Heart left ventricle (tissue), 13 donors: ENCODE results near the gene FILIP1.

Experiments
- POLR2A ChIP-seq, 2 donors: fragments of 450-650 bp; IDR thresholded peaks; one replicate each; pipeline ENCODE4 v1.6.1; 2017; ENCODE audit warnings: antibody characterized with exemption in 2 of 2, mild to moderate bottlenecking in 2 of 2, moderate library complexity in 2 of 2
- TF ChIP-seq, protein P1 (sequence below), 12 donors: fragments of 200-600 bp; sonication (generic) in 4 of 12; IDR thresholded peaks; one replicate each; pipeline versions ENCODE4 v1.5.0 to v1.8.0; 2018 to 2022; ENCODE audit warnings: antibody characterized with exemption in 12 of 12, mild to moderate bottlenecking in 5 of 12
- donor health status: ischemic (EF 13 %, LVEDD 7.1; RV severe dilation, severe dysfunction).
- donor health status: DM: no; HTN: yes; CAD: no.
- donor health status: DM: no; HTN: no; CAD: no.
- donor health status: ischemic (EF 25% LVEDD 6.9; RV normal size, moderate dysfunction).
- donor health status: ischemic (EF 25% LVEDD 5.7; RV mildly dilated, moderate dysfunction).
- donor health status: ischemic (EF 35%, LVEDD 5.7; RV mildly dilated, moderate dysfunction).
- donor health status: nonischemic (EF 11% LVEDD 7.7; RV severe dilation, severe dysfunction).
- donor health status: DM: yes; HTN: yes; CAD: no.
- donor health status: PGD.
- donor health status: ischemic (EF 29% LVEDD 5.4; RV normal size, mild dysfunction).
- donor health status: nonischemic (EF 23%, LVEDD 6.1; RV moderate dilation, normal function).

DNA sequence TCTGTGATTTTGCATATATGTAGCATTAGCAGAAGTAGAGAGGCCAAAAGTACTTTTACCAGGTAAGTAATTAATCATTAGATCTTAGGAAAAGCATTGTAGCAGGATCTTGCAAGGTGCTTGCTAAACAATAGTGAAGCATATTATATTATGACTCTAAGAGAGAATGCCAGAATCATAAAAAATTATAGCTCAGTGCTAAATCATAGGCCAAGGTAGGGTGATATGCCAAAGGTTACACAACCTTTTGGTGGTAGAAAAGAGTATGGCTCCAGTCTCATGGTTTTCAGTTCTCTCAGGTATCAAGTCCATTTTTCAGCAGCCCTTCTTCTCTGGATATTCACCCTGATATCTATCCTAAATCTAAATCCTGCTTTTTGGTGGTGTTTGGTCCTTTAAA lies 192.1 kb downstream of the FILIP1 start:
- TF ChIP-seq, protein P1, sequence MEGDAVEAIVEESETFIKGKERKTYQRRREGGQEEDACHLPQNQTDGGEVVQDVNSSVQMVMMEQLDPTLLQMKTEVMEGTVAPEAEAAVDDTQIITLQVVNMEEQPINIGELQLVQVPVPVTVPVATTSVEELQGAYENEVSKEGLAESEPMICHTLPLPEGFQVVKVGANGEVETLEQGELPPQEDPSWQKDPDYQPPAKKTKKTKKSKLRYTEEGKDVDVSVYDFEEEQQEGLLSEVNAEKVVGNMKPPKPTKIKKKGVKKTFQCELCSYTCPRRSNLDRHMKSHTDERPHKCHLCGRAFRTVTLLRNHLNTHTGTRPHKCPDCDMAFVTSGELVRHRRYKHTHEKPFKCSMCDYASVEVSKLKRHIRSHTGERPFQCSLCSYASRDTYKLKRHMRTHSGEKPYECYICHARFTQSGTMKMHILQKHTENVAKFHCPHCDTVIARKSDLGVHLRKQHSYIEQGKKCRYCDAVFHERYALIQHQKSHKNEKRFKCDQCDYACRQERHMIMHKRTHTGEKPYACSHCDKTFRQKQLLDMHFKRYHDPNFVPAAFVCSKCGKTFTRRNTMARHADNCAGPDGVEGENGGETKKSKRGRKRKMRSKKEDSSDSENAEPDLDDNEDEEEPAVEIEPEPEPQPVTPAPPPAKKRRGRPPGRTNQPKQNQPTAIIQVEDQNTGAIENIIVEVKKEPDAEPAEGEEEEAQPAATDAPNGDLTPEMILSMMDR (IDR thresholded peaks at IDR 0.05) = no peak
- TF ChIP-seq POLR2A (IDR thresholded peaks at IDR 0.05) = no peak
